HG03457 (cell line): ENCODE measurements around the gene GCN1.

Experiments
- ATAC-seq: cut with Tn5 transposase; IDR thresholded peaks from one replicate; pipeline ENCODE4 v1.9.1; 2021; ENCODE audit warnings: moderate number of reproducible peaks; ENCODE audit not compliant: unreplicated experiment

Gene GCN1

GRCh38 chr12:120150919-120151525, 43.5 kb downstream of the GCN1 start:
- no peak for ATAC-seq

DNA sequence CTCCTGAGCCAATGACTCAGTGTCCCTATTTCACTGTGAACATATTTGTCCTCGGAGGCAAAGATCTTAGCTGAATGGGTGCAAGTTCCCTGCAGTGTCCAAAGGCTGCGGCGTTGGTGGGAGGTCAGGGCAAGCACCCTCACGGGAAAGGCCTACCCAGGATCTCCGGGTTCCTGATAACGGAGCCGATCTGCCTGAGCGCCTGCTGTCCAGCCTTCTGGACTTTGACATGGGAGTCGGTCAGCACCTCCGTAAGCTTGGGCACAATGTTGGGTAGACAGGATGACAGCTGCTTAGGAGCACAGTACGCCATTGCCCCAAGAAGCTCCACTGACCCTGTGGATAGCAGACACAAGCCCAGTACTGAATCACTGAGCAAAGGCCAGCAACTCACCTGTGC, 46.5 kb downstream of the GCN1 start:
- ATAC-seq = no peak

- no peak for ATAC-seq
Observed at GRCh38 chr12:120145164-120145563, 49.4 kb downstream of the GCN1 start.

GRCh38 chr12:120144215-120144614, 50.3 kb downstream of the GCN1 start:
- no peak for ATAC-seq

DNA sequence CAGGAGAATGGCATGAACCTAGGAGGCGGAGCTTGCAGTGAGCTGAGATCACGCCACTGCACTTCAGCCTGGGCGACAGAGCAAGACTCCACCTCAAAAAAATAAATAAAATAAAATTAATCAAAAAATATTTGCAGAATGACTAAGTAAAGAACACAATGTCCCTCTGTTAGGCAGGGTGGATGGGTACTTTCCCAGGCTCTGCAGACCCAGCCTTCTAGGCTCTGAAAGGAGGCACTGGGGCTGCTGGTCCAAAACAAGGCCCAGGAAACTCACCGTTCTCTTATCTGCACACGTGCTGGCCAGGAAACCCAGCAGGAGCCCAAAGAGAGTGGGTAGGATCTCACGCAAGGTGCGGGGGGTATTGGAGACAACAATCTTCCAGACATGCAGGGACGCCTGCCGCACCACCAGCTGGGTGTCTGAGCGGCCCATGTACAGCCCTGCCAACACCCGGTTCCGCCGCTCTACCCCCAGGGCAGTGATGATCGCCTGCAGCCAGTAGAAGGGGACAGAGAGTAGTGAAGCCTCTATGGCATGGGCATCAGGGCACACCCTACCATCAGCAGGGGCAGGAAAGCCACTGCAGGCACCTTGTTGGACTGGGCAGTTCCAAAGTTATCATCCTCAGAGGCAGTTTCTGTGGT, 52.2 kb downstream of the GCN1 start:
- no peak for ATAC-seq

- no peak for ATAC-seq
Observed at GRCh38 chr12:120141336-120141735, 53.2 kb downstream of the GCN1 start.

- no peak for ATAC-seq
Observed at GRCh38 chr12:120140603-120141002, 53.9 kb downstream of the GCN1 start.

DNA sequence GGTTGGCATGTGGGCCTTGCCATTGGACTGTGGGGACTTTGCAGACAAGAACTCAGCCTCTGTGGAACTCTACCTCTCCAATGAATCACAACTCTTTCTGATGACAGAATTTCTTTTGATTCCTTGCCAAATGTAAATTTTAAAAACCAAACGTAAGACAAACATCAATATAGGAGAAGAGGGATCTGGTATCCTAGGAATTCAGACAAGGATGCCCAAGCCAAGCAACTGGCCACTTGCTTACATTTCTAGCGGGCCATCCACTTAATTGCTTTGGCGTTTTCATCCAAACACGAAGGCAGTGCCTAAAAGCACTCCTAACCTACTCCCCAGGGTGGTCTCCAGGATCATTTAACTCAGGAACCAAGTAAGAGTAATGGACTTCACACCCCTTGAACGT, 54.6 kb downstream of the GCN1 start:
- no peak for ATAC-seq

DNA sequence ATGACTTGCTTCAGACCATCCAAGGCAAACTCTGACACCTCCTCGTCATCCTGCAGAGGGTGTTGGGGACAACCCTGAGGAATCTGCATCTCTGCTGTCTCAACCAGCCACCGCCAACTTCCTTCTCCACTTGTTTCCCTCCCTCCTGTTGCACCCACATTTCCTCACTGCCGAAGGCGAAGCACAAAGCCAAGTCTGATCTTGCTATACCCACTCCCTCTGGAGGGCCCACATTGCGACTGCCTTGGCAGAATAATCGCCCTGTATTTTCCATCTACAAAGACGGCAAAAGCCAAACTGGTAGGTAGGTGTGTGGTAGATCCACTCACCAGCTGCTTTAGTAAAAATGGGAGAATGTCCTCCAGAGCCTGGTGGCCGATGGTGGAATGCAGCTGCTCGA, 56.1 kb downstream of the GCN1 start:
- no peak for ATAC-seq

- ATAC-seq = no peak
Observed at GRCh38 chr12:120137833-120138232, 56.7 kb downstream of the GCN1 start.

DNA sequence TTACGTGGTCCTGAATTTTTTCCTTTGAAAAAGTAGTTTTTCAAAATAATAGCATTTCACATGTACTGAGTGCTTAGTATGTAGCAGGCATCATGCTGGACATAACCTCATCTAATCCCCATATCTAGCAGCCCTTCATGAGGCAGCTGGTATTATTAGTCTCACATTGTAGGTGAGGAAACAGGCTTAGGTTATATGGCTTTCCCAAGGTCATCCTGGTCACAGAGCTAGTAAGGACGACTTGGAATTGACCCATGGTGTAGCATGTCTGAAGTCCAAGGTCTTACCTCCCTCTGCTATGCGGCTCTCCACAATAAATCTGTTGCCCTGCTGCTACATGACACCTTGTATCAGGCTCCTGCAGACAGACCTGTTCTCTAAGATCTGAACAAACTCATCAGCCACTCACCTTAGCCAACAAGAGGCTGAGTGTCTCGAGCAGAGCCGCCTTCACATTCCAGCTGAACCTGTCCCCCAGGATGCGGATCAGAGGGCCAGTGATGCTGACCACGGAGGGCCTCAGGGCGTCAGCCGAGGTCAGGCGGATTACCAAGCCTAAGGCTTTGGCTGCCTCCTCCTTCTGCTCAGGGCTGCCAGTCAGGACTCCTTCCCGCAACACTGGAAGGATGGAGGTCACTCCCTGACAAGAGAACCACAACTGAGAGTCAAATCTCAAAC, 58.3 kb downstream of the GCN1 start:
- no peak for ATAC-seq

DNA sequence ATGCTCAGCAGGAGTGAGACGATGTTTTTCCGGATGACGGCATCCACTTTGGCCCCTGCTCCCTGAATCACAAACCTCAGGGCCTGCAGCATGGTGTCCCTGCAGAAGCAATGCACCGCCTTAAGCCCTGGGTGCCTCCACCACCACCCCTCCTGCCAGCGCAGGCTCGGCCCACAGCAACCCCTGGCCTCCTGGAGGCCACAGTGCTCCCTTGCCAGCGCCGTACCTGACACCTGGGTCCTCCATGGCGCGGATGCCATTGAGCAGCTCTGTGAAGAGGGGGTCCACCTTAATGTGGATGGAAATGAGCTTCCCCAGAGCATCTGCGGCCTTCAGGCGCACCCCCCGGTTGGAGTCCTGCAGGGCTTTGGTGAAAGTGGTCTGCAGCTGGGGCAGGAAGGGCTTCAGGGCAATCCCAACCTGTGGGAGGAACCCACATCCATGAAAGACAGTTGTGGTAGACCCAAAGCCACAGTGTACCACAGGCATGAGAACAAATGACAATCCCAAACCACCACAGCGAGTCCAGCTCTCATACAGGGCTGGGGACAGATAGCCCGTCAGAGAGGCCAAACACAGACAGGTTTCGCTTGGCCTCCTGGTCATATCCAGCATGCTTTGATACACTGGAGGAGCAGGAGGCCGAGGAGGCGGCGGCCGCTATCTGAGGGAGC, 60.1 kb downstream of the GCN1 start:
- no peak for ATAC-seq

DNA sequence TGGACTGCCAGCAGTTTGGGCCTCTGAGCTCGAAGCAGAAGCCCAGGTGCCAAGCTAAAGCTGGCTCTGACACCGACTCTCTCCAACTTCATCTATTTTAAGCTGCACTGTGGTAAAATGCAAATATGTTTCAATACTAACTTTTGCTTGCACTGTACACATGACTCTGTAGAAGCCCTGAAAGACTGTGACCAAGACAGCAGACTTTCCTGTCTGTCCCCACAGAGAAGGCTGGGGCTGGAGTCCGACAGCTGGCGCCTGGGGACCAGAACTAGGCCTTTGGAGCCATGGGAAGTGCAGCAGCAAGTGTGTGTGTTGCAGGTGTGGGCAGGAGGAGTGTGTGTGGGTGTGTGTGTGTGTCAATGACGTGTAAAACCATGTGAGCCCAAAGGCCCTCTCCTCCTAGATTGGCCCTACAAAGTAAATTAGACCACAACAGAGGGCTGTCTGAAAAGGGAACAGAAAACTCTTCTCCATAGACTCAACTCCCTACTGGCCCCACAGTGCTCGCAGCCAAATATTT, 61.6 kb downstream of the GCN1 start:
- ATAC-seq = peak; percentile 77

DNA sequence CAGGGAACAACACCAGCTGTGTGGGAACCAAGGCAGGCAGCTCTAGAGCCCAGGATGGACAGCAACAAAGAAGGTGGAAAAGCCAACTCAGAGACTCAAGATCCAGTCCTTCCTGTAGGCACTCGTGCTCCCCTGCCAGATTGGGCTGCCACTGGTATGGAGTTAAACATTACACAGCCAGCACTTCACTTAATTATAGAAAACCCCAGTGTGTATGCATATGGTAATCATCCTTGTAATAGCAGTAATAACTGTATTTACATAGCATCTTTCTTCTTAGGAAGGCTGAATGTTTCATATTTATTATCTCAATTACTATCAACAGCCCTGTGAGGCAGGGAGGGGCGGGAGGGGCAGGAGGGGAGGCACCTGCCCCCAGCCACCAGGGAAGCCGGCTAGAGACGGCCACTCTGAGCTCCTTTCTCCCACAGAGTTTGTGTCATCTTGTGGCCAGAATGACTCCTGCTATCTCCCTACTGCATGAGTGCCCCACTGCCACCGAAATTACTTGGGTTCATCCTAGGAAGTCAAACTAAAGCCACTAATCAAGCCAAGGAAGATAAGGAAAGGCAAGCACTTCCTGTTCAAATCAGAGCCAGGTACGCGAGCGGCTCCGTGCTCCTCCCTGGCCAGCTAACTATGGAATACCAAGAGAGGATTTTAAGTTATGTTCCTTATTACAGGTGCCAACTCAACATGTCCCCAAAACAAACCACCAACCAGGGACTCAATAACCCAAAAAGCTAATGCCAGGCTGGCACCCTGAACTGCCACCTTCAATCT, 62.3 kb downstream of the GCN1 start:
- no peak for ATAC-seq

DNA sequence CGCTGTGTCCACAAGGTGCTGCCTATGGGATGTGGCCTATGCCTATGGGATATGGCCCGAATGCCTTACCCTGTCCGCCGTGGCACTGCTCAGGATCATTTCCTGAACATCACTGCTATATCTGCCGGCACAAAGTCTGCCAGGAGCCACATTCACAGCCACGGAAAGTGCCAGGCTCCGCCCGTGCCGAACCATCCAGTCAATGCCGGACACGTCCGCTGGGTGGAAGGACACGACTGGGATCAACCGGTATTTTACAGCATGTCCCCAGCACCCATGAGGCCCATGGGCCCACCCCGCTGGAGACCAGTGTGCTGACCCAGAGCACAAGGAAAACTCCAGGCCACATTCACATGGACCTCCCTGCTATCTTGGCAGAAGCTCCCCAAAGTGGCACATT, 63.4 kb downstream of the GCN1 start:
- no peak for ATAC-seq

- no peak for ATAC-seq
Observed at GRCh38 chr12:120130011-120130410, 64.5 kb downstream of the GCN1 start.

DNA sequence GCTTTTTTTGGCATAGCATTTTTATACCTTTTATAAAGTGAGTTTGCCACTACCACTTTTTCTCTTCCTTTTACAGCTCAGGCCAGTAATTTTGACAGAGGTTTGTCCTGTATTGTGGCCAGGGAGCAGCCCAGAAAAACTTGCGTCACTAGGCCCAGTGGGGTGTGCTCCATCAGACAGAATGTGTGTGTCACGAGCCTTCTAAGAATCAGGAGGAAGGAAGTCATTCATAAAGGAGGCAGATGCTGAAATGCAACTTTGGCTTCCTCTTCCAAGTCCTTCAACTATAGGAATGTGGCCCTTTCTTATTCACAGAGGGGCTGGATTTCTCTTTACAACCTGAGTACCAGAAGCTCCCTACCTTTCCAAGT, 67.9 kb downstream of the GCN1 start:
- no peak for ATAC-seq

GRCh38 chr12:120125792-120126634, 68.5 kb downstream of the GCN1 start:
- ATAC-seq = no peak

GRCh38 chr12:120125029-120125428, 69.5 kb downstream of the GCN1 start:
- ATAC-seq = no peak

GRCh38 chr12:120121766-120122293, 72.7 kb downstream of the GCN1 start:
- peak; percentile 35 for ATAC-seq
